Left kidney (tissue), 2 donors: ENCODE data around the gene NUP62. TPM values are rescaled to one million over a fixed set of nuclear protein-coding genes. Genes with fewer than 3 reads are reported as not detected.

ENCODE experiments used
- DNase-seq: peaks from one replicate; pipeline ENCODE4 v3.0.0-alpha.2; 2013
- polyA plus RNA-seq: library from polyadenylated mRNA; unstranded; fragments of 120-200 nt; gene quantifications from one replicate; pipeline ENCODE4 v1.2.1, GENCODE V29; 2013; ENCODE audit not compliant: insufficient read length

The NUP62 gene
- polyA plus RNA-seq, 1 donor = 61.9 TPM

DNA sequence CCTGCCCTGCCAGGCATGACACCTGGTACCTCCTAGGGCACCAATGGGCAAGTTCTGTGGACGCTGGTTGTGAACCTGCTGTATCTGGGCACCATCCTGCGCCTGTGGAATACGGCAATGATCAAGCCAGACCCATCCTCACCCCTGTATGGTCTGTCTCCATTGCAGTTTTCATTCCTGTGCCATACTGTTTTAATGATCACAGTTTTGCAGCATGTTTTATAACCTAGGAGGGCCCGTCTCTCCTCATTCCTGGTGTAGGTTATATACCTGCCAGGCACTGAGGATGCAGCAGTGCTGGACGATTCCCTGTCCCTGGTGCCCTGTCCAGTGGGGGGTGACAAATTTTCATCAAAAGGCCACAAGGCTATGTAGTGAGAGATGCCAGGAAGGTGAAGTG lies 46.2 kb downstream of the NUP62 start:
- no peak for DNase-seq

GRCh38 chr19:49882643-49883042 lies 46.7 kb downstream of the NUP62 start:
- DNase-seq = no peak

DNA sequence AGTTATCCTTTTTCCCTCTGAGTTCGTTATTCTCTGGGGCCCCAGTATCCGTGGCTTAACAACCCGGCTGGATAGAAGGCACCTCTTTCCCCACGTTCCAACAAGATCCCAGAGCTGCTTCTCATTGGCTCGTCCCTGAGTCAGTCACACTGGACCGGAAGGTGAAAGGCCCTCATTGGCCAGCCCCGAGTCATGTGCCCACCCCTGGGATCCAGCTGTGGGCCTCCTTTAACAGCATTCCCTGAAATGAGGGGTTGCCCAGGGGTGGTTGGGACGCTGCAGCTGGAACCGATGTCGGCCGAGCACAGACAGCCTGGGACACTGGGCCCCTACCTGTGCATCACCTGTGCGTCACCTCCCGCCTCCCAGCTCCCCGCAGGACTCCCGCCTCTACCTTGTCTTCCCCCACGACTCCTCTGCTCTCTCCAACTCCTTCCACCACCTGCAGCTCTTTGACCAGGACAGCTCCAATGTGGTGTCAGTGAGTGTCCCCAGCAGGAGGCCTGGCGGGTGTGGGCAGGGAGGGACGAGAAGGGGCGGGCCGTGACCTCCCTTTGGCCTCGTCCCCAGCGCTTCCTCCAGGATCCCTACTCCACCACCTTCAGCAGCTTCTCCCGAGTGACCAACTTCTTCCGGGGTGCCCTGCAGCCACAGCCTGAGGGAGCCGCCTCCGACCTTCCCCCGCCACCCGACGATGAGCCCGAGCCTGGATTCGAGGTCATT lies 47.5 kb downstream of the NUP62 start:
- no peak for DNase-seq

DNA sequence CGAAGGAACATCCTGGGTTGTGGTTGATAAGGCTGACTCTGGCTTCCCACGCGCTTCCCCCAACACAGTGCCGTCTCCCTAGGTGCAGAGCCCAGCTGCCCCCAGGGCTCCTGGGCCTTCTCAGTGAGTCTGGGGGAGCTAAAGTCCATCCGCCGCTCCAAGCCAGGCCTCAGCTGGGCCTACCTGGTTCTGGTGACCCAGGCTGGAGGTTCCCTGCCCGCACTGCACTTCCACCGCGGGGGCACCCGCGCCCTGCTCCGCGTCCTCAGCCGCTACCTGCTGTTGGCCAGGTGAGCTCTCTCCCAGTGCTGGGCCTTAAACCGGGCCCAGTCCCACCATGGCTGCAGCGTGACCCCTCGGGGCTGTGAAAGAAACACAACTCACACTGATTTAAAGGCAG lies 48.1 kb downstream of the NUP62 start:
- DNase-seq = no peak

GRCh38 chr19:49880162-49880869 lies 49.0 kb downstream of the NUP62 start:
- DNase-seq = no peak

GRCh38 chr19:49879243-49879963 lies 49.9 kb downstream of the NUP62 start:
- DNase-seq = no peak

DNA sequence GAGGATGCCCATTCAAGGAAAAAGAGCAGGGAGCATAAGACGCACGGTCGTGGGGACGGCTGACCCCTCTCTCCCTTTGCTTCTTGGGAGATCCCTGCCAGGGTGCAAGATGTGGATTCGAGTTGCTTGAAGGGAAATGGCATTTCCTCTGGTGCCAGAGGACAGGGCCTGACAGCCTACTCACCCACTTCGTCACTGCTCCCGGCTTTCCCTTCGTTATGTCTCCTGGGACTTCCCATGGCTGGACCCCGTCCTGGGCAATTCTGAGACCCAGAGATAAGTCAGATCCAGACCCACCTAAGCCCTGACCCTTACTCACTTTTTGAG lies 50.6 kb downstream of the NUP62 start:
- DNase-seq = no peak

DNA sequence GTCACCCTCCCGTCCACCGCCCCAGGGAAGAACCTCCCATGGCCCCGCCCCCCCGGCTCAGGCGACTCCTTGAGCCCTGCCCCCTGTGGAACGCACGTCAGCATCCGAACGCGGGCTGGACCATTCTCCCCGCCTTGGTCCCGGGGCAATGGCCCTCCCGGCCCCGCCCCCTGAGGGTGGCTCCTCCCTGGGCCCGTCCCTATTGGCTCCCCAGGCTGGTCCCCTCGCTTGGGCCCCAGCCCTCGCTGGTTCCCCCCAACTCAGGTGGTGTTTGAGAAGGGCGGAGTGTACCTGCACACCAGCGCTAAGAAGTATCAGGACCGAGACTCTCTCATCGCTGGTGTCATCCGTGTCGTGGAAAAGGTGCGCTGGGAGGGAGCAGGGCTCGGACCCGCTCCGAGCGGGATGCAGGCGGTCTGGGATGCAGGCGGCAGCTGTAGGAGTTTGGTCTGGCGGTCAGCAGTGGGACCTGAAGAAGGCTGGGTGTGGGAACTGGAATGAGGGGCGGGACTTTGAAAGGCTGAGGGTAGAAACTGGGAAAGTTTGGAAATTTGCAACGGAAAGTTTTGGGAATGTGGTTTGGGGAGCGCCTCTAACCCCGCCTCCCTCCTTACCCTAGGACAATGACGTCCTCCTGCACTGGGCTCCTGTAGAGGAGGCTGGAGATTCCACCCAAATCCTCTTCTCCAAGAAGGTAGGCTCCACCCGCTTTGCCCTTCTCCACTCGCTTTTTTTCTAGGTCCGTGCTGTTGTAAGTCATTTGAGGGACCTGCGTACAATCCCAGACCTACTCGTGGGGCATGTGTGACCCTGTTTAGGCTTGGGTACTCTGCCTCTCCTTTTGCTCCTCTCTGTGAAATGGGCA lies 51.2 kb downstream of the NUP62 start:
- peak; percentile 98 for DNase-seq

DNA sequence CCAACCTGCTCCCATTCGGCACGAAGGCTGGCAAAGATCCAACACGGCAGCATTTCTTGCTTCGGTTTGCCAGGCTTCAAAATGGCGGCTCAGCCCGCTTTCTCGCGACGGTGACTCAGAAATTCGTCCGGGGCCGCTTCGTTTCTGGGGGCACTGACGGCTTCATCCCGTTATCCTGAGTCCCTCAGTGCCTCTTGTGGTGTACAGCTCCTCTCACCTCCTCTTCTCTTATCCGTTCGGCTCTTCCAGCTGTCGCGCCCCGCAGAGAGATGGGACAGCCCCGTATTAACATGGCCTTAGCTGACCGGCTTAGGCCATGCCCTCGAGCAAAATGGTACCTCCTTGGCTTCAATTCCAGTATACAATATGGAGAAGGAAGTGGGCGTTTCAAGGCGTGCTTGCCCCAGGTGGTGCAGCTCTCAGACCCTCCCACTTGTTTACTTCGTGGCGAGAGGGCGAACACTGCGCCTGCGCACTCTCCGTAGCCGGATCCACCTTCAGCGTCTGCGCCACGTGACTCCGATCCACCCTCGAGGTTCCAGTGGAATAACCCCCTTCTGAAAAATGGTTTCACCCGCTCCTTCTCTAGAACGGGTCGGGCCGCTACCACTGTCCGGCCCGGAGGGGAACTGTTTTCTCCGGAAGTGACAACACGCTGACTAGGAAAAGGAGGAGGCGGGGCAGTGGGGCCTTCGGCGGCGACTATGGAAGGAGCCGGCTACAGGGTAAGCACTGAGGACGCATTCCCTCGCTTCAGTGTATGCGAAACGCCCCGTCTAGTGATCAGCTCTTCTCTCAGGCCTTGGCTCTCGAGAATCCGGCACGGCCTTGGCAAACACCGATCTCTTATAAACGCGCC lies 52.1 kb downstream of the NUP62 start, which contains the start of the genes AKT1S1 and TBC1D17:
Gene AKT1S1, minus strand, starts transcription at position 336 of the 859 bp plus-strand sequence. CDS start 4,060 bp downstream, outside the sequence.
Gene TBC1D17, plus strand, starts transcription at position 683 of the 859 bp plus-strand sequence. Its CDS starts 22 bp downstream, at position 705.
- peak; percentile 100 for DNase-seq

DNA sequence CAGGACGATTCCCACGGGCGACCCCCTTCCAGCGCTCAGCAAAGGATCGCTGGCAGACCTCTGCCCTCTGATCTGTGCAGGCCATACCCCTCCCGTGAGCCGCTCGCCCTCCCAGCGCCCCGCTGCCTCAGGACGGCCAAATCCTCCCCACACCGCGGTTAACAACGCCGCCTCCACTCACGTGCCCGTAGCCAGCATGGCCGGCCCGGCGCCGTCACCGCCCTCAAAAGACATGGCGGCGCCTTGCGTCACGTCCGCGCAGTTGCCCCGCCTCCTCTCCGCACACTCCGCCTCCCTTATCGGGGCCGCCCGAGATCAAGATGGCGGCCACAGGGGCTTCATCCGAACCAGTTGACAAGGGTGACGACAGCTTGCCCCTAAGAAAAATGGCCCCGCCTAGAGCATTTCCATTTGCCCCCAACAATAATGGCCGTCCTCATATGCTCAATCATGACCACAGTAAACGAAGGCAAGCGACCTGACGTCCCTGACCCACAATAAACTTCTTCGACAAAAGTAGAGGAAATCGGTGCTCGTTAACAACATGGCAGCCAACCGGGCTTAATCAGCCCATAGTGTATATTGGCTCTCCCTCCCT lies 52.8 kb downstream of the NUP62 start:
- peak; percentile 98 for DNase-seq

GRCh38 chr19:49875857-49876421 lies 53.4 kb downstream of the NUP62 start:
- DNase-seq = no peak

- no peak for DNase-seq
These were observed 54.1 kb downstream of the NUP62 start for GRCh38 chr19:49875177-49875576.

- no peak for DNase-seq
These were observed 54.7 kb downstream of the NUP62 start for GRCh38 chr19:49874503-49875157.

DNA sequence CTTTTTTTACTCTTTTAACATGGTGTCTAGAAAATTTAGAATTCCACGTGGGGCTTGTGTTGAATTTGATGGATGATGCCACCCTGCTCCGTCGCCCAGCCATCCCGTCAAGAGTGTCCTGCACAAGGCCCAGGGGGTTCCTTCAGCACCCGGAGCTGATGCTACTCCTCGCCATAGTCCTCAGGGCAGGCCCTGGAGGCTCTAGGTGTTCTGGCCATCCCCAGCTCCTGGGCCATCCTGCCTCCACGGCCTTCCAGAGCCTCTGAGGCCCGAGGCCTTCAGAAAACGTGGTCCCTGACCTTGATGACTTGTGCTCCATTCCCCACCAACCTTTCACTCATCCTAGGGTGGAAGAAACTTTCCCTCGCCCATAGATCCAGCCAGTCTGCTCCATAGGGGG lies 55.5 kb downstream of the NUP62 start:
- DNase-seq = no peak

DNA sequence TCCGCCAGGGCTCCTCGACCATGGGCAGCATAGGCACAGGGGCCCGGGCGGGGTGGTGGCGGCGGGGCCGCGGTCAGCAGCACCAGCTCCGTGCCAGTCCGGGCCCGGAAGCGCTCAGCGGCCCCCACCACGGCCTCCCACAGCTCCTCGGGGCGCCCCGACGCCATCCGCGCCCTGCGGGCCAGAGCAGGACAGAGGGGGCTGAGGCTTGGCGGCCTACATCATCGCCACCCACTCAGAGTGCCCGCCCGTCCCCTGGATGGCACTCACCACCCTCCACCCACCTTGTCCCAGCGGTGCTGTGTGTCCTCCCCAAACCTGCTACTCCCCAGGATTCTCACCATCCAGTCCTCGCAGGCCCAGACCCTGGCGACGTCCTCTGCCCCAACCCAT lies 56.2 kb downstream of the NUP62 start:
- no peak for DNase-seq

- DNase-seq = no peak
These were observed 56.8 kb downstream of the NUP62 start for GRCh38 chr19:49872245-49873128.

- no peak for DNase-seq
These were observed 57.8 kb downstream of the NUP62 start for GRCh38 chr19:49871349-49871985.

- DNase-seq = no peak
These were observed 58.9 kb downstream of the NUP62 start for GRCh38 chr19:49870309-49870901.
